ENCODE measurements around the gene CCDC138. TPM values are rescaled to one million over a fixed set of nuclear protein-coding genes. Genes with fewer than 3 reads are reported as not detected.

CCDC138 gene
- total RNA-seq, 1 experiment from 2014 or later: 28.1 TPM

DNA sequence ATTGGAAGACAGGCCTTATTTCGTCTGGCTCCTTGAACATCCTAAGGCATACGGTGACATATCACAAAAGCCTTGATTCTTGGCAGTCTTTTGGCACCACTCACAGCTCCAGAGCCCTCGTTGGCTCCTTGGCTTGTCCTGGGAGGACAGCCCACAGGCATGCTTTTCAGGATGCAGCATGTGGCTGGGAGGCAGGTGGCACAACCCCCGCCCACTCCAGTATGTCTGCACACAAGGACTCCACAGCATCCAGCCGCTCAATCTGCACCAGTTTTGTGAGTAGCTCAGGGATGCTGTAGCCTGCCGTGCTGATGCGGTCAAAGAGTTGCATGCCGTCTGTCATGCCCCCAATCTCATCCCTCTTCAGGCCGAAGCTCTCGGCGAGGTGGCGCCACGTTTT is 110.2 kb downstream of the CCDC138 start:
- no peak for DNase-seq (ENCODE audit: low read depth)

DNA sequence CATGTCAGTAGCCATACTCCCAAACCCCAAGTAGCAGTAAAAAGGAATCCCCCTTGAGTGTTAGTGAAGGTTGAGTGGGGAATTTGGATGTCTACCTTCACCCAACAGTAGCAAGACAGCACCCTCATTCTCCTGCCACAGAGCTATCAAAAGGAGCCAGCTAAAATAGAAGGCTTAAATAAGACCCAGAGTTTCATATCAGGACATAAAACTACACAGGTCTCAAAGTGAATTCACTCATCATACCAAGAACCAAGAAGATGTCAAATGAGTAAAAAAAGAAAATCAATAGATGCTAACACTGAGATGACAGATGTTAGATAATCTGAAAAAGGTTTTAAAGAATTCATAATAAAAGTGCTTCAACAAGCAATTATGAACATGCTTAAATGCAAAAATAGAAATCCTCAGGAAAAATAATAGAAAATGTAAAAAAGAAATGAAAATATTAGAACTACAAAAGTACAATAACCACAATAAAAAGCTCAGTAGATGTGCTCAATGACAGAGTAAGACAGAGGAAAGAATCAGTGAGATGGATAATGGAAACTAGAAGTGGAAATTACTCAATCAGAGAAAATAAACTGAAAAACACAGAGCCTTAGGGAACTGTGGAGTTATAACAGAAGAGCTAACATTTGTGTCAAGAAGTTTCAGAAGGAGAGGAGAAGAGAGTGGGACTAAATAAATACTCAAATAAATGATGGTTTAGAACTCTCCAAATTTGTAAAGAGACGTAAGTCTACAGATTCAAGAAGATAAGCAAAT is 111.9 kb downstream of the CCDC138 start:
- DNase-seq (ENCODE audit: low read depth): no peak

DNA sequence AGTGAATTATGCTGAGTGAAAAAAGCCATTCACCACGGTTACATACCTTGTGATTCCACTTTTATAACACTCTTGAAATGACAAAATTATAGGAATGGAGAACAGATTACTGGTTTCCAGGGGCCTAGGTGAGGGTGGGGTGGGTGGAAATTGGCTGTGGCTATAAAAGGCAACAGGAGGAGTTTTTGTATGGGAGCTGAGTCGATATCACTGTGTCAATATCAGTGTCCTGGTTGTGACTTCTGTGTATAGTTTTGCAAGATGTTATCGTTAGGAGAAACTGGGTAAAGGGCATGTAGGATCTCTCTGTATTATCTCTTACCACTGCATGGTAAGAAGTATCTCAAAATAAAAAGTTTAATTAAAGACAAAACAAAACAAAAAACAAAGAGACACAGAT is 118.1 kb downstream of the CCDC138 start:
- DNase-seq (ENCODE audit: low read depth): no peak

DNA sequence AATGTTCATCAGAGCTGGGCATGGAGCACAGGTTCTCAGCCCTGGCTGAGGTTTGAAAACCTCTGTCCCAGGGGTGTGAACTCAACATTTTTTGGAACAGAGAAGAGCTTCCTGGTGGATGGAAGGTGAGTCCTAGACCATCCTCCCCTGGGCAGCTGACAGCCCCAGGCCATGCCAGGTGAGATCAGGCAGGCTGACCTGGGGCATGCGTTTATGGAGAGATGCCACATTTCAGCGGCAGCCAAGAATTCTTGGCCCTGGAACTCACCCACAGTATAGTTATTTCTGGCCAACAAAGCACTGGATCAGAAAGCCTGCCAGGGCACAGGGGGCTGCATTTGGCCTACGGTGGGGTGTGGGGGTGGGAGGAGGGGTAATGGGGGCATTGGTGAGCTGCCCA is 118.6 kb downstream of the CCDC138 start:
- no peak for DNase-seq (ENCODE audit: low read depth)

DNA sequence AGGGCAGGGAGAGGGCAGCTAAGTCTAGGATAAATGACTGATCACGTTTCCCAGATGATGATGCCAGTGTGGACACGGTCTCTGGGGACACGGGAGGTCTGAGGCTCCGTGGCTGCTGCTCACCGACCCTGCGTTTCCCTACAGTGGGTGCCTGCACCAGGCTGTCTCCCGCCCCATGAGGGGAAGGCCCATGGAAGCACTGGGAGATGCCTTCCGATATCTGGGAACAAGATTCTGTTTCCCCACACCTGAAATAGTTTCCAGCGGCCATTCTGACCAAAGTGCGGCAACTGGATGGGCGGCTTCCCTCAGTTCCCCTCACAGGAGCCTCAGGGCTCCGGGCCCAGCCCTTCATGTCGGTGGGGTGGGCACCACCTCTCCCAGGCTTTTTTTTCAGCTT is 119.3 kb downstream of the CCDC138 start:
- DNase-seq (ENCODE audit: low read depth): no peak

DNA sequence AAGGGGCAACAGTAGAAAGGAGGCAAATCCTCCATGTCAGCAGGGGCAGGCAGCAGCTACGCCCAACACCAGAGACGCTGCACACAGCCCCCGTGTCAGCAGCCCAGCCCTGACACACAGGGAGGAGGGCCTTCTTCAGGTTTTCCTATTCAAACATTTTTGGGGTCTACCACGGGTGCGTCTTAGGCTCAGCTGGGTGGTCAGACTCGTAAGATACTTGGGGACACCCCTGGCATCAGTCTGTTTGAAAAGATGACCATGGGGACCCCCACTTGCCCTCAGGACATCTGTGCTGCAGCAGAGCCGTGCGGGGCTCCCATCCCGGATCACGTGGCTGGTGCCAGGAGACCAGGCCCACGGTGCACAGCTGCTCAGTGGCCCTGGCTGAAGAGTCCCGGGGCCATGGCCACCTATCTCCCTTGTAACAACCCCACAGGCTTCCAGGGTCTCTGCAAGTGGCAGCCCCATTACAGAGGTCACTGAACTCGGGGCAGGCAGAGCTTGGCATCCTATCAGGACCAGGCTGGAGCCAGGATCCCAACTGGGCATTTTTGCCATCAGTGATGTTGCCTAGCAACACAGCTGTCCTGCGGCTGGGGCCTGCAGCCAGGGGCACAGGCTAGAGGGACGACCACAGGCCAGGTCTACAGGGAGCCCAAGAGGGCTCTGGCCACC is 120.0 kb downstream of the CCDC138 start:
- no peak for DNase-seq (ENCODE audit: low read depth)

DNA sequence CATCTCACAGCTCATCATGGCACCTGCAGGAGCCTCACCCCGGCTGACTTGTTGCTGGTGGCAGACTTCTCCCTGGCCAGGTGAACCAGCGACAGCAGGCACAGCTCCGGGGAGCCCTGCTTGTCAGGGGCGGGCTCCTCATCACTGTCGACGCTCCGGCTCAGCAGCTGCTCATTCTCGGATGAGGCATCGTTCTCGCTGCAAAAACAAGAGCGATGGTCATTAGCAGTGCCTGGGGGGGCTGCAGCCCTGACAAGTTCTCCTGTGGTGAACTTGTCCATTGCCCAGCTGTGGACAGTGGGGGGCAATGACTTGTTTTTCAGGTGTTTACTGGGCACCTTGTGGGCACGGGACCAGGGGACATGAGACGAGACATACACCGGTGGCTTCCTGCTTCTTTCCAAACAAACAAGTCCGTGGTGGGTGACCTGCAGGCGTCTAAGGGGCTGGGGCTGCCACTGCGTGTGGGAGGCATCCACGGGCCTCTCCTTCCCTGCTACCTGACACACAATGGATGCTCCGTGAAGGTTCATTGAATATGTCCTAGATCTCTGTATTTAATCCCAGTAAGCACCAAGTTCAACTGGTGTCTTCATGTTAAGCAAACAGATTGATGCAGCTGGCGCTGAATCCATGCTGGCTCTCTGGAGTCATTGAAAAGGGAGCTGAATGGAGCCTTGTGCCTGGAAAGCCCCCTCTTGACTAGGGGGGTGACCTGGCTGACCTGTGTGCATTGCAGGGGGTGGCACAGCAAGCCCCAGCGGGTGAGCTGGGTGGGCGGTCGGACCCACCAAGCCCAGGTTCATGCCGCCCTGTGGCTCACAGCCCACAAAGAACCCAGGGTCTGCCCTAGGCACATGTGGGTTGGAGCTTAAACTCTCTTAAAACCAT is 121.5 kb downstream of the CCDC138 start:
- no peak for DNase-seq (ENCODE audit: low read depth)

DNA sequence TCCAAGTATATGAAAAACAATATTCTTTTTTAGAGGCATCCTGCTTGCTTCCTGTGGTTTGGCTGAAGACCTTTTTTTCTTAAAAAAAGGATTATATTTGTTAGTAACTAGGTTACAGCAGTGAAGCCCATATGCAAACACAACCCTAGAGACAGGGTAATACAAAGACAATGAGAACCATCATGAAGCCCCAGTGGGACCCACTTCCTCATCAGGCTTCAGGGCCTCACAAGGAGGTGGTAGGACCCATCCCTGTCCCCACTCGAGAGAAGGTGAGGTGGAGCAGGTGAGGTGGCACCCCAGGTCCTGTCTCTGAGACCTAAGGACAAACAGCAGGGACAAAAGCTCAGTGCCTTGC is 122.1 kb downstream of the CCDC138 start:
- DNase-seq (ENCODE audit: low read depth): no peak

DNA sequence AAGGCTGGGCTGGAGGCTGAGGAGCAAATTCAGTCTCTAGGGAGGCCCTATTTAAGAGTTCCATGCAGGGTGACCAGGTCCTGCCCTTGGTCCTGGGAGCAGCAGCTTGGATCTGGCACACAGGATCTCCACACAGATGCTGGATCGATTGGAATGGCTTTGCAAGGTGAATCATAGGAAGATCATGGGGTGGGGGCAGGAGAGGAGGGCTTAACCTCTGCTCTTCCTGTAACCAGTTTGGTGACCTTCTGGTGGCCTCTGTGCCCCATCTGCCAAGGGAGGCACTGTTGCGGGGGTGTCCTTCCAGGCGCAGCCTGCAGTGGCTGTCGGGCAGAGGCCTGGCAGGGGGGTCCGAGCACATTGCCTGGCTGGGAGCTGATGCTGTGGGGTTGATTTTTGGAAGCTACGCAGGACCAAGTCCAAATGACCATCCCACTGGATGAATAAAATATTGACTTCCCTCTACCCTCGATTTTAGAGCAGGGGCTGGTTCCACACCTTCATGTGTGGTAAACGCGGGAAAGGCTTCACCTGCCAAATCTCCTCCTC is 122.8 kb downstream of the CCDC138 start:
- no peak for DNase-seq (ENCODE audit: low read depth)

DNA sequence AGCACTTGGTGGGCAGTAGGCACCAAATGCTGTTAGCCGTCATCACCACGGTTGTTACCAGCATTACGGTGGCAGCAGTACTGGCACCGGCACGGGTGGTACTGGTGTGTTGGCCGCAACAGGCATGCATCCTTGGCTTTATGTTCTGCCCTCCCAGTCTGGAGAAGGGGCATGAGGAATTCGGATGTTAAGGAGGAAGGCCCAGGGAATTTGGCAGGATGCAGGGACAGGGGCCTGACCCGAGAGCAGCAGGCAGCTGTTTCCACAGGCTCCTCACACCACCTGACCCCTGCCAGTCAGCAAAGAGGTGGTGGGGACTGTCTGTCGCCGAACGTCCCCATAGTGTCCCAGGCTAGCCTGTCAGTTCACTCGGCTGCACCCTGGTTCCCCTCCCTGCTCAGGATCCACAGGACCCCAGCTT is 123.5 kb downstream of the CCDC138 start:
- no peak for DNase-seq (ENCODE audit: low read depth)

DNA sequence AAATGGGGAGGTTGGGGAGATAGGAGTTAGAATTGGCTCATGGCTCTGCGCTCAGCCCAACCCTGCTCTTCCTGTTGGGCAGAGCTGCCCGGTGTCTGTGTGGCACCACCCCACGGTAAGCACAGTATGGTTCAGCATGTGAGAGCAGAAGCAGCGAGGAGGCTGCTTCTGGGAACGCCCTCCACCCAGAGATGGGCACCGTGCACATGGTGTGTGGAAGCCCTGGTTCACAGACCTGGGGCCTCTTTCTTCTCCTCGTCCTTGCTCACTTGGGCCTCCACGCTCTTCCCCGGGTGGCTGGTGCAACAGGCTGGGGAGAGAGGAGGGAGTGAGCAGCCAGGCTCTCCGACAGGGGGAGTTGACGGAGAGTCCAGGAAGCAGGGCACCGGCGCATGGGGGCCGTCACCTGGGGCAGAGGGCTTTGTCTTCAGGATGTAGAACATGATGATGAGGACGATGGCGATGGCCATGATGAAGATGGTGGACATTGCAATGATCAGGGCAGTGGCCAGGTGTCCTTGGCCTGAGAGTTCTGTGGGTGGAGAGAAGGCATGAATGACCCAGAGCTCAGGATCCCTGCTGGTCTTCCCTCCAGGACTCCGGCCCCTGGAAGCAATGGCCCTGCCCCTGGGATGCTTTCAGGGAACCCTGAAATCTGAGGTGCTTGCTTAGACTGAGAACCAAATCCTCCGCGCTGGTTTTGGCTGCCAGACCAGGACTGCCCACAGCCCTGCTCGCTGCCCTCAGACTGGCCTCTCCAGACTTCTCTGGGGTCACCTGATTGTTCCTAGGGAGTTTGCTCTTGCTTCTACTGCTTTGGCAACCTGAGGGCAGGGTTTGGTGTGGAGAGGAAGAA is 124.2 kb downstream of the CCDC138 start:
- DNase-seq (ENCODE audit: low read depth): no peak

DNA sequence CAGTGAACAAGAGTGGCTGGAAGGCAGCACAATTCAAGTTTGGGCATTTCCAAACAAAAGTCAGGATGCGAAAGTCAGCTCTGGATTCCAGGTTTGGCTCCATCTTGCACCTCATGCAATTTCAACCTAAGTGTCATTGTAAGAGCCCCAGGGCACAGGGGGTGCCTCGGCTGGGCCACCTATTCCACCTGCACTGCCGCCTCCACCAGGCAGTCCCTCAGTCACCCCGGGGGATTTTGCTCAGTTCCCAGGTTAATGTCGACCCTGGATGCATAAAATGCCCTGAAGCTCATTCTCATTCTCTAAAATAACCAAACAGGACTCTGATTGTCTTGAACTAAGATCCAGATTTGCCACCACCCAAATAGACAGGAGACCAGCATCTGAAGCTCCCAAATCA is 124.8 kb downstream of the CCDC138 start:
- DNase-seq (ENCODE audit: low read depth): no peak

DNA sequence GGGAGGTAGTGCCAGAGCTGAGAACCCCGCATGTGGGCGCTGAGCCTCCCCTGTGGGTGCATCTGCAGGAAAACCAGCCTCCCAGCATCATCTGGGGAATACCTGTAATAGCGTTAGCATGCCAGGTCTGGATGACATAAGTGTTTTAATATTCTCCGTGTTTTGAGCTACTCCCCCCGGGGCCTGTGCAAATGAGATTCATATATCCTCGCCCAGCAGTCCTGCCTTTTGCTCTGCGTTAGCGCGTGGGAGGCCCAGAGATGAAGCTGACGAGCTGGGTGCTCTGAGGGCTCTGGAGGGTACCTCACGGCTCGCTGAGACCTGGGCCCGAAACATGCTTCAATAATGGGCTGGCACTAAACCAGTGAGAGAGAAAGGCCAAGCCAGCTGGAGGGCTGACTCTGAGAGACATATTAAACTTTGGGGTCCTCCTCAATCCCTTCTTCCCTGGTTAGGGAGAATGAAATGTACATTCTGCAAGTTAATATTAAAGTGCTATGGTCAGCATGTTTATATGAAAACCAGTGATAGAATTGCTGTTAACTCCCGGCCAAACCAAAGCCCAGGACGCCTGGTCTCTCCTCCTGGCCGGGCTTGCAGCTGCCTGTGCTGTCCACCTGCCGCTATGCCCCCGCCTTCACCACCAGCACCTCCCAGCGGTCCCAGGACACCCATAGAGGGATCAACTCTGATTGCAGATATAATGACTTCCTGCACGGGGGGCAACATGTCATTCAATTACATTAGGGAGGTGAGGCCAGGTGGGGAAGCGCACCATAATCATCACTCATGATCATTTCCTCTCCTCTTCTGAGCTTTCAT is 125.4 kb downstream of the CCDC138 start:
- no peak for DNase-seq (ENCODE audit: low read depth)

DNA sequence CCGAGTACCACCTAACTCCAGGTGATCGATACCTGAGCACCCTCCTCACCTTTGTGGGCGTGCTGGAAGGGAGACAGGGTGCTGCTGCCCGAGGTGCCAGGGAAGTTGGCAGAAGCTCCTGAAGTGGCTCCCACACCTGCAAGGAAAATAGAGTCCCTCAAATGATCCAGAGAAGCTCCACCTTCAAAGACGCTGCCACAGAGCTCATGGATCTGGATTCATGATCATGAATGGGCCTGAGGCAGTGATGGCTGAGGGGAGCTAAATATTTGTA is 126.0 kb downstream of the CCDC138 start:
- no peak for DNase-seq (ENCODE audit: low read depth)

DNA sequence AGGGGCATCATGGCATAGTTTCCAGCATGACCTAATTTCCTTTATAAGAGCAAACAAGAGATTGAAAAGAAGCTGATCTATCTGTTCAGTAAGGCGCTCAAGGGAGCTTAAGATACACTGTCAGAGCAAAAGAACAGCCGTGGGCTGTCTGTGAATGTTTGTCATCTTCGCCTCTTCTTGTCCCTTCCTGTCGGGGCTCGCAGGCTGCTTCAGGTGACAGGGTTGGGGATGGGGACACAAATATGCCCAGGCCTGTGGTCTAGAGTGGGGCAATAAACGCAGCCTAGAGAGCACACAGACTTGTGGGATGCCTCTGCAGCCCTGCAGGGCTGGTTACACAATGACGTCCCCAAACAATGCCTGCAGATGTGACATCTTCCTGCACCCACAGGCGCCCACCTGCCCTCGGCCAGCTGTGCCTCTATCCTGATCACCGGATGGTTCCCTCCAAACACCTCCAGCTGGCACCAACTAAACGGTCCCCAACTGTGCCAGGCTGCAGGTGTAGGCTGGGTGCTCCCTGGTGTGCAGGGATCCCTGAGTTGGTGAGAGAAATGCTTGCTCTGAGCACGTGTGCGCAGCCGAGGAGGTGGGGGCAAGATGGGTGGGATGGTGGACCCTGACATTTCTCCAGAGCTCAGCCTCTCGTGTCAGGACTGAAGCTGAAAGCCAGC is 129.7 kb downstream of the CCDC138 start:
- no peak for DNase-seq (ENCODE audit: low read depth)

DNA sequence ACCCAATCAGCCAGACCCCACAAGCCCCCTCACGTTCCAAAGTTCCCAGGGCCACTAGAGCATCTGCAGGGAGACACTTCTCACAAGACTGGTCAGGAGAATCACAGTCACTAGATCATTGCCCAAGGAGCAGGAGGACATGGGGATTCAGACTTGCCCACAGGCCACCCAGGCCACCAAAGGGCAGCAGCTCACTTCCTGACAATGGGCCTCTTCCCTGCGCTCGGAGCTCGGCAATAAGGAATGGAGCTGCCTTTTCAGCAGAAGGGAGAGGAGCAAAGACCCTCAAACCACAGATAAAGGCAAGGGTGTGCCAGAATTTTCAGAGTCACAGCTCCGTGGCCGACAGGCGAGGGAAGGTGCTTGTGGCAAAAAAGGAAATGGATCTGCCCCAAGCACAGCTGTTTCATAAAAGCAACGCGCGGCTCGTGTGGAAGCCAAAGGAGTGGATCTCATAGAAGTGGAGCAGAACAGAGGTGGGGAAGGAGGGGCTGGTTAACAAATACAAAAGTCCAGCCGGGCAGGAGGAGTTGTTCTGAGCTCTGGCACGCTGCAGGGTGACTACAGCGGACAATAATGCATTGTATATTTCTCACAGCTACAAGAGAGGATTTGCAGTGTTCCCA is 130.3 kb downstream of the CCDC138 start:
- DNase-seq (ENCODE audit: low read depth): no peak

DNA sequence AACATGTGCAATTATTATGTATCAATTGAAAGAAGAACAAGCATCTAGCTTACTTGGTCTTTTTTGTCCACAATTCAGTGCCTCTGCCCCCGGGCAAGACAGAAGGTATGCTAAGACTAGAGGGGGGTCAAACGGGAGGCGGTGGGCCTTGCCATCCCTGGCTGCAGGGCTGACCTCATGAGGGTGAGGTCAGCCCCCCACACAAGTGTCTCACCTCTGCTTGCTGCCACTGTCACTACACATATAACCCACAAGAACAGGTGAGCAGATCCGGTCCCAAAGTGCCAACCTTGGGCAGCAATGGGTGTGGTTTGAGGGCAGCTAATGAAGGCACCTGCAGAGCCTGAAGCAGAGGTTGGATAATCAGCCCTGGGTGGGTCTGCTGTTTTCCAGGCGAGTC is 131.0 kb downstream of the CCDC138 start:
- DNase-seq (ENCODE audit: low read depth): no peak

DNA sequence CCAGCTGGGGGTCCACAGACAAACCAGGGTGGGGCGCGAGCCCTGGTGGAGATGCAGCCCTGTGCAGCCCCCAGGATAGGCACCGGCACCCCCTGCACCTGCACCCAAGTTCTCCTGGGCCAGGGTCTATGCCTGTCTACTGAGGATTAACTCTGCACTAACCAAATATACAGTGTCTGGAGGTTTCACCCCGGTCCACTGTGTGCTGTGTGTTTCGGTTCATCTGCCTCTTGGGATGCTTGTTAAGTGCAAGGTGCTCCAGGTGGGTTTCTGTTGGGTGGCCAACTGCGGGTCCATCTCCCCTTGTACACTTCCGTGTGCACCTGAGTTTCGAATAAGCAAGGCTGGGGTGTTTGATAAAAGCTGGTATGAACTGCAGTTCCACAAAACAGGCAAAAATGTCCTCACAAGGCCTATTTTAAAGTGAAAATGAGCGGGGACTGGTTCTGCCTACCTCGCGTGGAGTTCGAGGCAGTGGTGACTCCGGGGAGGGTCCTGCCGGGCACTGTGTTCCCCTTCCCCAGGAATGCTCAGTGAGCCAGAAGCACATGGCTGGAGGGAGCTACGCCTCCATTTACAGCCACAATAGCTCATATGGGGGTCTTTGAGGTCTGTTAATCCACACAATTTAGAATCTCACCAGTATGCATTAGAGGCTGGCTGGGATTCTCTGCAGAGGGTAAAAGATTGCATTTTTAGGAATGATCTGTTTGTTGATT is 131.7 kb downstream of the CCDC138 start:
- no peak for DNase-seq (ENCODE audit: low read depth)

DNA sequence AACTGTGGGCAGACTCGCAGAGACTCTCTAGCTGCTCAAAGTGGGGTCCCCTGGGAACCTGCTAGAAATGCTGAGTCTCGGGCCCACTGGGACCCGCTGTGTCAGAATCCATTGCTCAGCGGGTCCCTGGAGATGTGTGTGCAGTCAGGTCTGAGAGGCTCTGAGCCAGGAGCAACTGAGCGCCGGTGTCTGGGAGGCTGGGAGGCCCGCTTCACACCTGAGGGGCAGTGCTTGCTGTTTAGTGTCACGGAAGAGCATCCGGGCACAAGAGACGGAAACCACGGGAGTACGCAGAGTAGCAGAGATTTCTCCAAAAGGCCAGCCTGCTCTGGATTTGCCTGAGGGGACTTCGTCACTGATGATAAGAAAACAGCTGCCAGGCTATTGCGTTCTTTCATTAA is 132.4 kb downstream of the CCDC138 start:
- DNase-seq (ENCODE audit: low read depth): no peak

Data from Daoy (cell line).